Kidney (tissue), 14 donors: ENCODE data around the gene GNA12. TPM values are rescaled to one million over a fixed set of nuclear protein-coding genes. Genes with fewer than 3 reads are reported as not detected.

Experiments
- DNase-seq, 5 donors: peaks; one replicate each; pipeline ENCODE4 v3.0.0-alpha.2; 2013 to 2020
- FAIRE-seq: peaks from 2 replicates; lab custom pipeline; 2012; peaks lifted over from hg19 to GRCh38; lab: Jason Lieb, UNC
- H3K27ac ChIP-seq, 2 donors: one replicate each; pipeline ENCODE4 v1.7.0; 2013; ENCODE audit warnings: low read depth in 2 of 2, low read length in 2 of 2, inconsistent platforms in 1 of 2
- H3K27me3 ChIP-seq: one replicate; pipeline ENCODE4 v1.7.1; 2013; ENCODE audit warnings: low read length, inconsistent platforms; ENCODE audit not compliant: control insufficient read depth, insufficient read depth
- H3K36me3 ChIP-seq, 3 donors: one replicate each; pipeline versions ENCODE4 v1.7.0 to v1.7.1; 2013; ENCODE audit warnings: low read length in 3 of 3, control low read depth in 1 of 3, inconsistent platforms in 1 of 3; ENCODE audit not compliant: insufficient read depth in 3 of 3, control insufficient read depth in 2 of 3
- H3K4me1 ChIP-seq, 3 donors: one replicate each; pipeline versions ENCODE4 v1.7.0 to v1.7.1; 2013; ENCODE audit warnings: low read length in 3 of 3, inconsistent platforms in 1 of 3, low read depth in 1 of 3; ENCODE audit not compliant: control insufficient read depth in 2 of 3, insufficient read depth in 2 of 3
- H3K4me3 ChIP-seq, 3 donors: one replicate each; pipeline versions ENCODE4 v1.7.0 to v1.8.1; 2013; ENCODE audit warnings: low read length in 3 of 3, control low read depth in 1 of 3, inconsistent platforms in 1 of 3
- H3K9ac ChIP-seq, 3 donors: one replicate each; pipeline versions ENCODE4 v1.7.0 to v1.7.1; 2013; ENCODE audit warnings: low read length in 3 of 3, control low read depth in 1 of 3, inconsistent platforms in 1 of 3
- H3K9me3 ChIP-seq, 3 donors: one replicate each; pipeline versions ENCODE4 v1.7.0 to v1.7.1; 2013; ENCODE audit warnings: low read length in 3 of 3, control low read depth in 1 of 3, inconsistent platforms in 1 of 3; ENCODE audit not compliant: control insufficient read depth in 2 of 3, insufficient read depth in 1 of 3
- CTCF ChIP-seq: IDR thresholded peaks from 3 replicates; pipeline ENCODE4 v1.5.1; 2012; ENCODE audit warnings: mild to moderate bottlenecking, moderate library complexity, borderline replicate concordance; ENCODE audit not compliant: insufficient read depth; ENCODE audit errors: extremely low read depth
- intact Hi-C: fragments of 100-400 bp; cut with DNase I; formaldehyde crosslinking; loops from one replicate; pipeline ENCODE4 v1.11.1; 2022
- polyA plus RNA-seq: library from polyadenylated mRNA; stranded (reverse); fragments of 350-450 nt; fragmentation: Illumina TruSeq; extraction: RNeasy Lipid Tissue Mini Kit (QIAGEN cat#74804); gene quantifications from one replicate; pipeline ENCODE4 v1.2.3, GENCODE V29; 2014; ENCODE audit warnings: low read depth, low replicate concordance; ENCODE audit not compliant: insufficient read depth
- total RNA-seq: library from RNA; stranded (reverse); fragmentation: NEBNext Ultra II Directional; extraction: Animal tissue kit (Norgen Biotek cat#: 25700); gene quantifications from one replicate; pipeline ENCODE4 v1.2.1, GENCODE V29; 2021
- donor health status: control.
- donor health status: control.
- donor health status: control.
- donor health status: control.
- donor health status: control.
- donor health status: DM: yes; HTN: yes; CAD: no.
- donor health status: Normal renal cell carcinoma (clear cell type).

Gene GNA12
- total and polyA plus RNA-seq, 2 donors from 2014 or later, result 16.5 to 41.1 TPM

GRCh38 chr7:2869981-2870380 lies 25.9 kb upstream of the GNA12 start:
- H3K9ac ChIP-seq, result no peak overlapping the region
- H3K9me3 ChIP-seq, result no peaks in the 10 kb centered on the region
- DNase-seq (no peak), FAIRE-seq (no peak)
- H3K36me3 ChIP-seq, result no peaks in the 10 kb centered on the region
- H3K27me3 ChIP-seq, result no peaks in the 10 kb centered on the region
- H3K4me3 ChIP-seq, result no peak overlapping the region
- H3K27ac ChIP-seq, result no peak overlapping the region
- no peak for TF ChIP-seq CTCF
- intact Hi-C loops, result no loop called here
- peaks cover 0 to 4% (median 0%) of the 10 kb centered on the region in 3 donors for H3K4me1 ChIP-seq

- no peak for DNase-seq
Observed at GRCh38 chr7:2866601-2867000, 22.5 kb upstream of the GNA12 start.

GRCh38 chr7:2864999-2865670 lies 21.0 kb upstream of the GNA12 start:
- Histone ChIP-seq H3K36me3 (no peaks in the 10 kb centered on the region), H3K9ac (no peak overlapping the region), H3K4me3 (no peak overlapping the region), H3K9me3 (no peaks in the 10 kb centered on the region), H3K27ac (no peak overlapping the region), H3K27me3 (no peaks in the 10 kb centered on the region), H3K4me1 (peaks cover 0 to 14% (median 0%) of the 10 kb centered on the region in 3 donors)
- intact Hi-C loops, result no loop called here
- DNase-seq (peak in 4 of 5 donors; percentile 72 to 85 (median 82)), FAIRE-seq (no peak)
- TF ChIP-seq CTCF, result peak; percentile 89

More at GRCh38 chr7:2866601-2867000, 22.5 kb upstream of the GNA12 start:
- Histone ChIP-seq H3K36me3 (no peaks in the 10 kb centered on the region), H3K9ac (no peak overlapping the region), H3K27ac (no peak overlapping the region), H3K4me3 (no peak overlapping the region), H3K27me3 (no peaks in the 10 kb centered on the region), H3K9me3 (no peaks in the 10 kb centered on the region), H3K4me1 (peaks cover 0 to 17% (median 0%) of the 10 kb centered on the region in 3 donors)
- intact Hi-C loops, result no loop called here
- no peak for TF ChIP-seq CTCF
- no peak for FAIRE-seq
